ENCODE data around the gene CFAP45. TPM values are rescaled to one million over a fixed set of nuclear protein-coding genes. Genes with fewer than 3 reads are reported as not detected.

The CFAP45 gene
- total and polyA plus RNA-seq, 5 donors from 2014 or later: 0.40 to 7.2 (median 0.48) TPM; not detected in 1

DNA sequence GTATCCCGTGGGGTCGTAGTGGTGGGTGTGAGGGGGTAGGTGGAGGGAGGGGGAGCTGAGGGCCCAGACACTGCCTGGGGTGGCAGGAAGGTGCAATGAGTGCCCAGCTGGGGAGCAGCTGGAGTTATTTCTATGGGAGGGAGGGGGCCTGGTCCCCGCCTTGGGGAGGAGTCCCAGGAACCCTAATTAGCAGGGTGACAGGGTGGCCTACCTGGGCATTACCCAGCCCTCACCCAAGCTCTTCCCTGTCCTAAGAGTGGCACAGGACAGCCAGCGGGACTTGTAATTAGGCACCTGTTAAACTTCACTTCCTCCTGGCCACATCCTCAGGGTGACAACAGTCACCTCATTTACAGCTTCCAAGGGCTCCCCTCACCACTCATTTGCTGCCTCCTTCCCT lies 37.4 kb downstream of the CFAP45 start, which contains the start of gene VSIG8:
Gene VSIG8 (minus strand): TSS at position 101 of the 400 bp plus-strand sequence. CDS start 136 bp downstream, outside the sequence.
- no peaks in the 10 kb centered on the region for H3K4me1 ChIP-seq (ENCODE audit: control insufficient read depth, insufficient read depth, low read length, poor library complexity, severe bottlenecking)
- H3K9me3 ChIP-seq (ENCODE audit: control insufficient read depth in 2 of 2, low read length in 2 of 2): no peaks in the 10 kb centered on the region
- no peaks in the 10 kb centered on the region for H3K27me3 ChIP-seq (ENCODE audit: control insufficient read depth, insufficient read depth, low read length)
- Mint-ChIP-seq H3K27ac (peak within 1 kb of the TSS in 1 of 3 donors; percentile 42), H3K4me1 (peaks cover 0 to 10% (median 3%) of the 10 kb centered on the region in 4 donors), H3K27me3 (no peaks in the 10 kb centered on the region), H3K9me3 (no peaks in the 10 kb centered on the region), H3K4me3 (no peak within 1 kb of the TSS), H3K36me3 (peaks cover 3% of the 10 kb centered on the region)
- ATAC-seq (ENCODE audit: low read depth in 2 of 2) (no peak), DNase-seq (no peak)
- H3K4me3 ChIP-seq (ENCODE audit: low read depth, low read length): no peak within 1 kb of the TSS
- H3K36me3 ChIP-seq (ENCODE audit: control insufficient read depth, insufficient read depth, low read length): no peaks in the 10 kb centered on the region
- H3K27ac ChIP-seq (ENCODE audit: insufficient read depth, low read length, poor library complexity, severe bottlenecking): no peak within 1 kb of the TSS

DNA sequence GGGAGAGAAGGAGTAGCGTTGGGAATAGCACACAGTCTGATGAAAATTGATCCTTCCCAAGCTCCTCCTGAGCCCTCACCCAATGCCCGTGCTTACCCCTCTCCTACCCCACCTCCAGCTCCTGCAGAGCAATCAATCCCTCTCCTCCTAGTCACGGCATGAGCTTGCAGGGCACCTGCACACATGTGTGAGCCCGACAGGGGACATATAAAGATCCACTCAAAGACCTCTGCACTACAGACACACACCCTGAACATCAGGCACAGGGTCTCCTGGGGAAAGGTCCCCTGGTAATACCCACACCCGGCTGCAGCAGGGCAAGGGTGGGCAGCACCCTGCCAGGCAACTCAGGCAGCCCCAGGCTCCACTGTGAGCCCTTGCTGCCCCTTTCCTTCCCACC lies 37.9 kb downstream of the CFAP45 start:
- no peak overlapping the region for H3K4me3 ChIP-seq (ENCODE audit: low read depth, low read length)
- H3K27me3 ChIP-seq (ENCODE audit: control insufficient read depth, insufficient read depth, low read length): no peaks in the 10 kb centered on the region
- no peaks in the 10 kb centered on the region for H3K36me3 ChIP-seq (ENCODE audit: control insufficient read depth, insufficient read depth, low read length)
- Mint-ChIP-seq H3K27ac (no peak overlapping the region), H3K4me1 (peaks cover 0 to 7% (median 4%) of the 10 kb centered on the region in 4 donors), H3K9me3 (no peaks in the 10 kb centered on the region), H3K36me3 (peaks cover under 1% of the 10 kb centered on the region), H3K27me3 (no peaks in the 10 kb centered on the region), H3K4me3 (no peak overlapping the region)
- no peak for DNase-seq
- no peaks in the 10 kb centered on the region for H3K4me1 ChIP-seq (ENCODE audit: control insufficient read depth, insufficient read depth, low read length, poor library complexity, severe bottlenecking)
- no peaks in the 10 kb centered on the region for H3K9me3 ChIP-seq (ENCODE audit: control insufficient read depth in 2 of 2, low read length in 2 of 2)
- no peak for ATAC-seq (ENCODE audit: low read depth in 2 of 2)
- no peak overlapping the region for H3K27ac ChIP-seq (ENCODE audit: insufficient read depth, low read length, poor library complexity, severe bottlenecking)

DNA sequence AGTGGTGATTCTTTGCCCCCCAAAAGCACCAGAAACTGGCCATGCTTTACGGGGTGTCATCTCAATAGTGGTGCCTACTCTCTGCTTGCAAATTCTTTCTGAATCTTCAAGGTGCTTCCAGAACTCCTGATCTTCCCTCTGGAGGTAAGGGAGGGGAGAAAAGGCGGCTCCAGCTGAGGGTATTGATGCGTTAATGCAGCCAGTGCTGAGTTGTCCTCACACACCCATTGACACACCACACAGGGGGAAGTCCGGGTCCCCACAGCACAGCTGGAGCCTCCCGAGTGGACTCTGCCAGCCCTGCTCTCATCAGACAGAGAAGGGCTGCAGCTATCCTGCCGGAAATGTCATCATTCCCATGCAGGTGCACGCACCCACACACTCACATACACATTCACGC lies 38.7 kb downstream of the CFAP45 start:
- H3K4me1 Mint-ChIP-seq: peaks cover 0 to 7% (median under 1%) of the 10 kb centered on the region in 4 donors

DNA sequence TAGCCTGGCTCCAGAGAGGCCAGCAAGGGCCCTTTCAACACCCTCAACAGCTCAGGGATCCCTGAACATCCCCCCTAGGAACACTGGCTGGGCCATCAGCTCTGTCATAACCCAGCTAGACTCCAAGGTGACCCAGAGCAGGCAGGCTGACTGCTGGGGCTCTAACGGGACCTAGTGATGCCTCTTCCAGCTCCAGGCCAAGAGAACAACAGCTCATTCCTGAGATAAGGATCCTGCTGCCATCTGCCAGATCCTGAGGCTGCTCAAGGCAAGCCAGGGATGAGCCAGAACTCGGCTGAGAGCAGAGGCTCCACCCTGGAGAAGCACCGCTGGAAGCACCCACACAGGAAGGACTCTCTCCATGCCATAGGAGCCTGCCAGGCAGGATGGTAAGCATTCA lies 39.5 kb downstream of the CFAP45 start:
- H3K4me1 Mint-ChIP-seq: peaks cover 0 to 8% (median under 1%) of the 10 kb centered on the region in 4 donors
- peaks cover under 1% of the 10 kb centered on the region for H3K4me1 ChIP-seq (ENCODE audit: control insufficient read depth, insufficient read depth, low read length, poor library complexity, severe bottlenecking)
- H3K4me3 Mint-ChIP-seq: peak overlapping the region in 1 of 4 donors; percentile 3
- no peaks in the 10 kb centered on the region for H3K9me3 Mint-ChIP-seq
- H3K27ac ChIP-seq (ENCODE audit: insufficient read depth, low read length, poor library complexity, severe bottlenecking): no peak overlapping the region
- H3K36me3 Mint-ChIP-seq: no peaks in the 10 kb centered on the region
- H3K4me3 ChIP-seq (ENCODE audit: low read depth, low read length): no peak overlapping the region
- H3K36me3 ChIP-seq (ENCODE audit: control insufficient read depth, insufficient read depth, low read length): no peaks in the 10 kb centered on the region
- no peak for DNase-seq
- no peaks in the 10 kb centered on the region for H3K27me3 ChIP-seq (ENCODE audit: control insufficient read depth, insufficient read depth, low read length)
- H3K27ac Mint-ChIP-seq: peak overlapping the region in 1 of 3 donors; percentile 9
- no peaks in the 10 kb centered on the region for H3K9me3 ChIP-seq (ENCODE audit: control insufficient read depth in 2 of 2, low read length in 2 of 2)
- no peak for ATAC-seq (ENCODE audit: low read depth in 2 of 2)
- H3K27me3 Mint-ChIP-seq: no peaks in the 10 kb centered on the region

More for the DNA sequence above, 38.7 kb downstream of the CFAP45 start:
- no peak for ATAC-seq (ENCODE audit: low read depth in 2 of 2)
- no peak overlapping the region for H3K27ac ChIP-seq (ENCODE audit: insufficient read depth, low read length, poor library complexity, severe bottlenecking)
- no peaks in the 10 kb centered on the region for H3K36me3 ChIP-seq (ENCODE audit: control insufficient read depth, insufficient read depth, low read length)
- no peak overlapping the region for H3K4me3 ChIP-seq (ENCODE audit: low read depth, low read length)
- Mint-ChIP-seq H3K27me3 (no peaks in the 10 kb centered on the region), H3K27ac (no peak overlapping the region), H3K4me3 (no peak overlapping the region), H3K9me3 (no peaks in the 10 kb centered on the region), H3K36me3 (no peaks in the 10 kb centered on the region)
- H3K9me3 ChIP-seq (ENCODE audit: control insufficient read depth in 2 of 2, low read length in 2 of 2): no peaks in the 10 kb centered on the region
- DNase-seq: no peak
- no peaks in the 10 kb centered on the region for H3K4me1 ChIP-seq (ENCODE audit: control insufficient read depth, insufficient read depth, low read length, poor library complexity, severe bottlenecking)
- no peaks in the 10 kb centered on the region for H3K27me3 ChIP-seq (ENCODE audit: control insufficient read depth, insufficient read depth, low read length)

DNA sequence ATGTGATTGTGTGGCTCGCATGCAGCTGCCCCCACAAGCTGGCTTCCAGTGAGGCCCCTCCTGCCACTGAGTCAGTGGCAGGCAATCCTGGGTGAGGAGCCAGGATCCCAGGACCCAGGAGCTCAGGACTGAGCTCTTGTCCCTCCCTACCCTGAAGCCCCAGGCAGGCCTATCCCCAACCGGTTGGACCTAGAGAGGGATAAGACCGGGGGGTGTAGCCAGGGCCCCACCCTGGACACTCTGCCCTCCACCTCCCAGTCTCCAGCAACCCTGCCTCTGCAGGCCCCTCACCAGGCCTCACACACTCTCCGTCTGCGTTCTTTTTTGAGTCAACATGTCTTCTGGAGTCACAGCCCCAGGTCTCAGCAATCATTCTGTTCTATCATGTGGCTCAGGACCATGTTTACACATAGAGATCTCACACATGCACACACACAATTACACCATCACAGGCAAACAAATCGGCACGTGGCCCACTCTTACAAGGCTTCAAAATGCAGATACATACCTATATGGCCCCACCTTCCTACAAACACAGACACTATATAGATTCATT lies 40.1 kb downstream of the CFAP45 start:
- no peaks in the 10 kb centered on the region for H3K27me3 Mint-ChIP-seq
- H3K4me1 Mint-ChIP-seq: peaks cover 4 to 13% (median 5%) of the 10 kb centered on the region in 4 donors
- H3K4me3 Mint-ChIP-seq: peak overlapping the region in 1 of 4 donors; percentile 3

DNA sequence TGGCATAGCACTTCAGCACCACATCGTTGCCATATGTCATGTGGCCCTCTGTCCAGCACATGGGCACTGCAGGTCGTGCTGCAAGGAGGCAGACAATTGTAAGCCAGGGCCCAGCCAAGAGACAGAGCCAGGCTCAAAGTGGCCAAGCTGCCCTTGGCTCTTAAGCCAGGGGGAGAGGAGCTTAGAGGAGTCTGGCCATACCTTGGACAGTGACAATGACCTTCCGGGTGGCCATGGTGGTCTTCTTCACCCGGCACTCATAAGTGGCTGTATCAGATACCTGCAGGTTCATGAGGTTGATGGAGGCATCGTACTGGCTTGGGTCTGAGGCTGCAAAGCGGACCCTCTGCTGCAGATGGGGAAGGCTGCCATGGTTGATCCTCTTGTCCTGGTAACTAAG lies 42.1 kb downstream of the CFAP45 start:
- H3K9me3 ChIP-seq (ENCODE audit: control insufficient read depth in 2 of 2, low read length in 2 of 2): no peaks in the 10 kb centered on the region
- Mint-ChIP-seq H3K36me3 (no peaks in the 10 kb centered on the region), H3K27me3 (no peaks in the 10 kb centered on the region), H3K27ac (peak overlapping the region in 1 of 3 donors; percentile 68), H3K4me3 (no peak overlapping the region), H3K4me1 (peaks cover 10 to 25% (median 13%) of the 10 kb centered on the region in 4 donors), H3K9me3 (no peaks in the 10 kb centered on the region)
- no peak overlapping the region for H3K27ac ChIP-seq (ENCODE audit: insufficient read depth, low read length, poor library complexity, severe bottlenecking)
- H3K36me3 ChIP-seq (ENCODE audit: control insufficient read depth, insufficient read depth, low read length): no peaks in the 10 kb centered on the region
- ATAC-seq (ENCODE audit: low read depth in 2 of 2) (no peak), DNase-seq (no peak)
- H3K27me3 ChIP-seq (ENCODE audit: control insufficient read depth, insufficient read depth, low read length): no peaks in the 10 kb centered on the region
- peaks cover 13% of the 10 kb centered on the region for H3K4me1 ChIP-seq (ENCODE audit: control insufficient read depth, insufficient read depth, low read length, poor library complexity, severe bottlenecking)
- no peak overlapping the region for H3K4me3 ChIP-seq (ENCODE audit: low read depth, low read length)

More for the DNA sequence above, 40.1 kb downstream of the CFAP45 start:
- H3K9me3 ChIP-seq (ENCODE audit: control insufficient read depth in 2 of 2, low read length in 2 of 2): no peaks in the 10 kb centered on the region
- no peak overlapping the region for H3K27ac ChIP-seq (ENCODE audit: insufficient read depth, low read length, poor library complexity, severe bottlenecking)
- DNase-seq (no peak), ATAC-seq (ENCODE audit: low read depth in 2 of 2) (no peak)
- Mint-ChIP-seq H3K27ac (peak overlapping the region in 1 of 3 donors; percentile 9), H3K36me3 (no peaks in the 10 kb centered on the region), H3K9me3 (no peaks in the 10 kb centered on the region)
- no peaks in the 10 kb centered on the region for H3K27me3 ChIP-seq (ENCODE audit: control insufficient read depth, insufficient read depth, low read length)
- peaks cover 6% of the 10 kb centered on the region for H3K4me1 ChIP-seq (ENCODE audit: control insufficient read depth, insufficient read depth, low read length, poor library complexity, severe bottlenecking)
- H3K4me3 ChIP-seq (ENCODE audit: low read depth, low read length): no peak overlapping the region
- no peaks in the 10 kb centered on the region for H3K36me3 ChIP-seq (ENCODE audit: control insufficient read depth, insufficient read depth, low read length)

DNA sequence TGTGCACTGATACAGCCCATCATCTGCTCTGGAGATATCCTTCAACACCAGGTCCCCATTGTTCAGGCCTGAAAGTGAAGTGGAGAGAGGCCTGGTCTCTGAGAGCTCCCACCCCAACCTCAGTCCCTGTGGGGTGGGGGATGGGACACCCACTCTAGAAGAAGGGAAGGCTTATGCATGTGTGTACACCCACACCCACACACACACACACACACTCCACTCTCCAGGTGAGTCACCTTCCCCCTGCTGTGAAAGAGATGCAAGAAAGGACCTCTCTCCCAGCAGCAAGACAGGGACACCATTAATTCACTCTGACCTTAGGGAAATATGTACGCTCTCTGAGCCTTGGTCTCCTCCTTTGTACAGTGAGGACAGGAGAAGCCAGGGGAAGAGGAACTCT lies 43.4 kb downstream of the CFAP45 start:
- no peak for ATAC-seq (ENCODE audit: low read depth in 2 of 2)

DNA sequence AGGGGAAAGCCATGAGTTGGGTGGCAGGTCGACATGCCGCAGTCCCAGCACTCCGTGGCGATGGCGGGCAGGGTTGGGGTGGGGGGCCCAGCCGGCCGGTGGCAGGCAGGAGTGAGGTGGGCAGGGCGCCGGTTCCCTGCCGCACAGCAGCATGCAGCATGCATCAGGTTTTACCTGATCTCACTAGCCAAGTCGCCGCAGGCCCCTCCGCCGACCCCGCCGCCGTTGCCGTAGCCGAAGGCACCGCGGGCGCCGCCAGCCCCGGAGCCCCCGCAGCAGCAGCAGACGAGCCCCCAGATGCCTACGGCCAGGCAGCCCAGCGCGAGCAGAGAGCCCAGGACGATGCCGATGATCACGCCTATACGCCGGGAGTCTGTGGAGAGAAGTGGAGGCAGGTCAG lies 44.3 kb downstream of the CFAP45 start:
- no peaks in the 10 kb centered on the region for H3K27me3 Mint-ChIP-seq
- no peak for ATAC-seq (ENCODE audit: low read depth in 2 of 2)

More for the DNA sequence above, 43.4 kb downstream of the CFAP45 start:
- no peaks in the 10 kb centered on the region for H3K9me3 Mint-ChIP-seq
- Histone ChIP-seq H3K27ac (ENCODE audit: insufficient read depth, low read length, poor library complexity, severe bottlenecking) (no peak overlapping the region), H3K36me3 (ENCODE audit: control insufficient read depth, insufficient read depth, low read length) (no peaks in the 10 kb centered on the region), H3K4me3 (ENCODE audit: low read depth, low read length) (no peak overlapping the region), H3K9me3 (ENCODE audit: control insufficient read depth in 2 of 2, low read length in 2 of 2) (no peaks in the 10 kb centered on the region), H3K4me1 (ENCODE audit: control insufficient read depth, insufficient read depth, low read length, poor library complexity, severe bottlenecking) (peaks cover 13% of the 10 kb centered on the region), H3K27me3 (ENCODE audit: control insufficient read depth, insufficient read depth, low read length) (no peaks in the 10 kb centered on the region)
- DNase-seq: no peak
- H3K4me3 Mint-ChIP-seq: peak overlapping the region; percentile 61 to 85 (median 66)
- peak overlapping the region in 2 of 3 donors; percentile 47 to 86 for H3K27ac Mint-ChIP-seq
- H3K27me3 Mint-ChIP-seq: no peaks in the 10 kb centered on the region
- H3K4me1 Mint-ChIP-seq: peaks cover 10 to 26% (median 13%) of the 10 kb centered on the region in 4 donors
- H3K36me3 Mint-ChIP-seq: no peaks in the 10 kb centered on the region

More for the DNA sequence above, 44.3 kb downstream of the CFAP45 start:
- H3K36me3 Mint-ChIP-seq: no peaks in the 10 kb centered on the region
- Histone ChIP-seq H3K27me3 (ENCODE audit: control insufficient read depth, insufficient read depth, low read length) (no peaks in the 10 kb centered on the region), H3K4me3 (ENCODE audit: low read depth, low read length) (no peak overlapping the region), H3K27ac (ENCODE audit: insufficient read depth, low read length, poor library complexity, severe bottlenecking) (no peak overlapping the region), H3K9me3 (ENCODE audit: control insufficient read depth in 2 of 2, low read length in 2 of 2) (no peaks in the 10 kb centered on the region), H3K36me3 (ENCODE audit: control insufficient read depth, insufficient read depth, low read length) (no peaks in the 10 kb centered on the region), H3K4me1 (ENCODE audit: control insufficient read depth, insufficient read depth, low read length, poor library complexity, severe bottlenecking) (peaks cover 13% of the 10 kb centered on the region)
- H3K4me3 Mint-ChIP-seq: peak overlapping the region in 3 of 4 donors; percentile 57 to 94 (median 86)
- peak overlapping the region in 2 of 3 donors; percentile 60 to 89 for H3K27ac Mint-ChIP-seq
- peaks cover 11 to 30% (median 14%) of the 10 kb centered on the region in 4 donors for H3K4me1 Mint-ChIP-seq
- H3K9me3 Mint-ChIP-seq: no peaks in the 10 kb centered on the region
- DNase-seq: no peak

All from CD4-positive, CD25-positive, alpha-beta regulatory T cell (primary cell).